ENCODE measurements around the gene HTR1E. TPM values are rescaled to one million over a fixed set of nuclear protein-coding genes. Genes with fewer than 3 reads are reported as not detected.

Gene HTR1E
- total RNA-seq, 1 donor from 2014 or later: not detected

DNA sequence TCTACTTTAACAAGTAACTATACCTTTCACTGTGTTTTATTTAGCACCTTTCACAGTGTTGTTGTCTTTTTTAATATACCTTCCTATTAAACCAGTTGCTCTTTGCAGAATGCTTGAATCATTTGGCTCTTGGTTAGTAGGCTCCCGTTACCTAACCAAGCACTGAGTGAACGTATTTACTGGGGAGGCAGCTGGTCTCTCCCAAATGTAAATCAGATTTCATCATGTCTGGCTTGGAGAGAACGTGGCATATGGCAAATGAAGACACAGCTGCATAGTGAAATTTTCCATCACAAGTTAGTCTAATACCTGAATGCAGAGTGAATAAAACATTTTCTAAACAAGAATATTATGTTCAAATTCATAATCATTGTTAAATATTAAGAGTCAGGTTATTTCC, 12.4 kb downstream of the HTR1E start:
- no peaks in the 10 kb centered on the region for H3F3A ChIP-seq (ENCODE audit: low read depth)
- H3K4me3 Mint-ChIP-seq: no peak overlapping the region
- no peaks in the 10 kb centered on the region for H3K27me3 ChIP-seq
- H3K4me3 ChIP-seq: no peak overlapping the region
- H3K4me1 Mint-ChIP-seq: no peaks in the 10 kb centered on the region
- no peaks in the 10 kb centered on the region for H3K27me3 Mint-ChIP-seq (ENCODE audit: insufficient read depth, low read depth)
- H3K4me1 ChIP-seq: no peaks in the 10 kb centered on the region
- no peak overlapping the region for H2AFZ ChIP-seq (replicated peaks)
- no peak overlapping the region for H3K4me2 ChIP-seq
- H3K9me3 ChIP-seq (ENCODE audit: low read depth): no peaks in the 10 kb centered on the region
- H3K9me3 Mint-ChIP-seq: no peaks in the 10 kb centered on the region
- no peak for DNase-seq (ENCODE audit: low spot score)
- H3K9ac ChIP-seq: no peak overlapping the region
- H3K79me2 ChIP-seq (ENCODE audit: low read depth): no peaks in the 10 kb centered on the region
- TF ChIP-seq EZH2phosphoT487 (IDR thresholded peaks at IDR 0.05) (no peak), EZH2 (IDR thresholded peaks at IDR 0.05) (no peak)
- TF ChIP-seq, protein P1, sequence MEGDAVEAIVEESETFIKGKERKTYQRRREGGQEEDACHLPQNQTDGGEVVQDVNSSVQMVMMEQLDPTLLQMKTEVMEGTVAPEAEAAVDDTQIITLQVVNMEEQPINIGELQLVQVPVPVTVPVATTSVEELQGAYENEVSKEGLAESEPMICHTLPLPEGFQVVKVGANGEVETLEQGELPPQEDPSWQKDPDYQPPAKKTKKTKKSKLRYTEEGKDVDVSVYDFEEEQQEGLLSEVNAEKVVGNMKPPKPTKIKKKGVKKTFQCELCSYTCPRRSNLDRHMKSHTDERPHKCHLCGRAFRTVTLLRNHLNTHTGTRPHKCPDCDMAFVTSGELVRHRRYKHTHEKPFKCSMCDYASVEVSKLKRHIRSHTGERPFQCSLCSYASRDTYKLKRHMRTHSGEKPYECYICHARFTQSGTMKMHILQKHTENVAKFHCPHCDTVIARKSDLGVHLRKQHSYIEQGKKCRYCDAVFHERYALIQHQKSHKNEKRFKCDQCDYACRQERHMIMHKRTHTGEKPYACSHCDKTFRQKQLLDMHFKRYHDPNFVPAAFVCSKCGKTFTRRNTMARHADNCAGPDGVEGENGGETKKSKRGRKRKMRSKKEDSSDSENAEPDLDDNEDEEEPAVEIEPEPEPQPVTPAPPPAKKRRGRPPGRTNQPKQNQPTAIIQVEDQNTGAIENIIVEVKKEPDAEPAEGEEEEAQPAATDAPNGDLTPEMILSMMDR (IDR thresholded peaks at IDR 0.05): no peak
- no peak overlapping the region for H3K27ac ChIP-seq
- H4K20me1 ChIP-seq (ENCODE audit: low read depth): no peaks in the 10 kb centered on the region
- H3K36me3 ChIP-seq: no peaks in the 10 kb centered on the region
- H3K36me3 Mint-ChIP-seq: no peaks in the 10 kb centered on the region
- no peak overlapping the region for H3K27ac Mint-ChIP-seq

DNA sequence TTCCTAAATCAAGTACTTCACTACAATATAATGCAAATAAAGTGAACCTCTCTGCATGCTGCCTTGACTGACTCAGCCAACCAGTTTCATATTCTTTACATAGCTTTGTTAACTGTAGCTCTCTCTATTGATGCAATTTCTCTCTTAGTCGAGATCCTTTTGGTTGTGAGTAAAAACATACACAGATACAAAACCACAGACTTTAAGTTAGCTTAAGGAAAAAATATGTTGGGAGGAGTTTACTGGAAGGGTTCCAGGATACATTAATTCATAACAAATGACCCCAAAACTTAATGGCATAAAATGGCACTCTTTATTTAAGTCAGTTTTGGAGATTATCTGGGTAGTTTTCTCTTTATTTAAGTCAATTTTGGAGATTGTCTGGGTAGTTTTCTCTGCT, 15.7 kb downstream of the HTR1E start:
- H4K20me1 ChIP-seq (ENCODE audit: low read depth): no peaks in the 10 kb centered on the region
- H2AFZ ChIP-seq (replicated peaks): no peak overlapping the region
- H3K9me3 ChIP-seq (ENCODE audit: low read depth): no peaks in the 10 kb centered on the region
- no peak overlapping the region for H3K27ac ChIP-seq
- H3K9ac ChIP-seq: no peak overlapping the region
- TF ChIP-seq EZH2phosphoT487 (IDR thresholded peaks at IDR 0.05) (no peak), EZH2 (IDR thresholded peaks at IDR 0.05) (no peak)
- TF ChIP-seq, protein P1 (IDR thresholded peaks at IDR 0.05): no peak
- no peaks in the 10 kb centered on the region for H3K27me3 ChIP-seq
- H3K4me2 ChIP-seq: no peak overlapping the region
- Mint-ChIP-seq H3K4me3 (no peak overlapping the region), H3K4me1 (no peaks in the 10 kb centered on the region), H3K27ac (no peak overlapping the region), H3K27me3 (ENCODE audit: insufficient read depth, low read depth) (no peaks in the 10 kb centered on the region), H3K36me3 (no peaks in the 10 kb centered on the region), H3K9me3 (no peaks in the 10 kb centered on the region)
- H3K36me3 ChIP-seq: no peaks in the 10 kb centered on the region
- no peak for DNase-seq (ENCODE audit: low spot score)
- no peaks in the 10 kb centered on the region for H3K79me2 ChIP-seq (ENCODE audit: low read depth)
- no peaks in the 10 kb centered on the region for H3K4me1 ChIP-seq
- H3K4me3 ChIP-seq: no peak overlapping the region
- H3F3A ChIP-seq (ENCODE audit: low read depth): no peaks in the 10 kb centered on the region

DNA sequence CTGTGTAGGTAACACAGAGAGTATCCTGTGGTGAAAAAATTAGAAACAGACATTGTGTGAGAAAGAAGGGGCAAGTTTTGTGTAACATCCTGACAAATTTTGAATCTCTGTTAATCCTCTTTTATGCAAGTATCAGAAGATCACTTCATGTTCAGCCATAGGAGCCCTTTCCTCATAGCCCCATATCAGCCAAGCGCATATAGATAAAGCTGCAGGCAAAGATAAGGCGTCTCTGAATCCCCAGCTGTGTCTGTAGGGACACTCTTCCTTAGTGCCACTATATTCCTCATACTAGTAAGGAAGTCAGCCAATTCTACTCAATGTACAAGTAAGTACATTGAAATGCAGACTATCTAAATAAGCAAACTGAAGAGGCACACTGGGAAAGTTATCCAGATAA, 22.3 kb downstream of the HTR1E start:
- Mint-ChIP-seq H3K27ac (no peak overlapping the region), H3K9me3 (no peaks in the 10 kb centered on the region), H3K27me3 (ENCODE audit: insufficient read depth, low read depth) (no peaks in the 10 kb centered on the region), H3K4me3 (no peak overlapping the region), H3K4me1 (peaks cover 8% of the 10 kb centered on the region), H3K36me3 (no peaks in the 10 kb centered on the region)
- Histone ChIP-seq H3K9me3 (ENCODE audit: low read depth) (no peaks in the 10 kb centered on the region), H3K27ac (no peak overlapping the region), H3K4me2 (no peak overlapping the region), H3K79me2 (ENCODE audit: low read depth) (no peaks in the 10 kb centered on the region), H3K36me3 (no peaks in the 10 kb centered on the region), H3K4me1 (no peaks in the 10 kb centered on the region), H4K20me1 (ENCODE audit: low read depth) (no peaks in the 10 kb centered on the region), H3F3A (ENCODE audit: low read depth) (no peaks in the 10 kb centered on the region), H3K9ac (no peak overlapping the region), H3K27me3 (no peaks in the 10 kb centered on the region), H2AFZ (replicated peaks) (no peak overlapping the region), H3K4me3 (no peak overlapping the region)
- TF ChIP-seq, protein P1 (IDR thresholded peaks at IDR 0.05): no peak
- TF ChIP-seq EZH2phosphoT487 (IDR thresholded peaks at IDR 0.05) (no peak), EZH2 (IDR thresholded peaks at IDR 0.05) (no peak)
- no peak for DNase-seq (ENCODE audit: low spot score)

Data from neural progenitor cell (in vitro differentiated cells).